Panc1 (cell line): ENCODE results near the gene CHIC2. TPM values are rescaled to one million over a fixed set of nuclear protein-coding genes. Genes with fewer than 3 reads are reported as not detected.
"Not testable (repeated sequence)": the region's sequence is repeated elsewhere in the genome, so short reads cannot be mapped to it uniquely, and the experiment has no call there.

Experiments used
- ATAC-seq: fragments of 200-7000 bp; cut with Tn5 transposase; 2 replicates; pipeline ENCODE4 v1.9.1; 2020; ENCODE audit warnings: mild to moderate bottlenecking, moderate library complexity
- BruUV-seq: library from RNA; stranded (reverse); fragments of 400-500 nt; replicated peaks from 2 replicates; lab custom pipeline; 2021; lab: Mats Ljungman, UMichigan
- CTCF ChIA-PET: fragments of 300-600 bp; sonication (Branson Sonifier 250); formaldehyde crosslinking; loops from one replicate; lab custom pipeline; 2022; ENCODE audit warnings: antibody characterized with exemption; lab: Charles Lee
- POLR2A ChIA-PET: fragments of 300-600 bp; sonication (Branson Sonifier 250); formaldehyde crosslinking; loops from one replicate; lab custom pipeline; 2022; ENCODE audit warnings: antibody characterized with exemption; lab: Charles Lee
- DNase-seq: peaks from one replicate; pipeline ENCODE4 v3.0.0-alpha.2; 2010; ENCODE audit warnings: low read depth, low spot score
- H3K27ac ChIP-seq: 2 replicates; pipeline ENCODE4 v1.5.1; 2011; ENCODE audit warnings: mild to moderate bottlenecking, low read length, inconsistent platforms
- H3K27me3 ChIP-seq: fragments of 200-500 bp; sonication (Bioruptor generic); 2 replicates; pipeline ENCODE4 v1.6.0; 2014; ENCODE audit warnings: low read length, inconsistent platforms; ENCODE audit not compliant: control insufficient read depth, insufficient read depth
- H3K36me3 ChIP-seq: fragments of 200-500 bp; sonication (Bioruptor generic); 2 replicates; pipeline ENCODE4 v1.5.1; 2014; ENCODE audit warnings: inconsistent platforms, mild to moderate bottlenecking, low read length, moderate library complexity; ENCODE audit not compliant: control insufficient read depth, insufficient read depth
- H3K4me1 ChIP-seq: 2 replicates; pipeline ENCODE4 v1.5.1; 2011; ENCODE audit warnings: inconsistent platforms, mild to moderate bottlenecking, low read length, moderate library complexity; ENCODE audit not compliant: control insufficient read depth, insufficient read depth
- H3K4me3 ChIP-seq, 2 experiments: 2 replicates each; pipeline ENCODE4 v1.5.1; 2011 to 2012; ENCODE audit warnings: low read depth in 2 of 2, low read length in 2 of 2, mild to moderate bottlenecking in 2 of 2, inconsistent platforms in 1 of 2, moderate library complexity in 1 of 2
- H3K9me3 ChIP-seq: fragments of 200-500 bp; sonication (Bioruptor generic); 2 replicates; pipeline ENCODE4 v1.5.1; 2014; ENCODE audit warnings: low read depth, mild to moderate bottlenecking, inconsistent platforms, low read length, moderate library complexity; ENCODE audit not compliant: control insufficient read depth, insufficient read depth
- CTCF ChIP-seq: fragments of 450-650 bp; IDR thresholded peaks from 2 replicates; pipeline ENCODE4 v1.5.1; 2017; ENCODE audit warnings: mild to moderate bottlenecking
- POLR2AphosphoS5 ChIP-seq: IDR thresholded peaks from 2 replicates; pipeline ENCODE4 v1.6.1; 2012; ENCODE audit warnings: mild to moderate bottlenecking, low read depth, low read length, moderate library complexity
- REST ChIP-seq, 2 experiments: IDR thresholded peaks; 2 replicates each; pipeline ENCODE4 v1.6.1; 2011 to 2012; ENCODE audit warnings: low read depth in 2 of 2, control low read depth in 1 of 2, low read length in 1 of 2, mild to moderate bottlenecking in 1 of 2, moderate library complexity in 1 of 2; ENCODE audit not compliant: insufficient read depth in 1 of 2
- SIN3A ChIP-seq: IDR thresholded peaks from 2 replicates; pipeline ENCODE4 v1.6.1; 2012; ENCODE audit warnings: low read depth, mild to moderate bottlenecking, low read length, moderate library complexity, borderline replicate concordance; ENCODE audit not compliant: insufficient read depth
- TCF7L2 ChIP-seq: IDR thresholded peaks from 2 replicates; pipeline ENCODE4 v1.6.1; 2011; ENCODE audit warnings: mild to moderate bottlenecking, low read depth, low read length, inconsistent platforms
- in situ Hi-C: cut with HindIII; loops from 2 replicates; pipeline ENCODE4 v1.10.0; 2016; ENCODE audit warnings: low sequenced_read_pairs, low pct_unique_long_range_greater_than_20kb
- intact Hi-C: fragments of 100-400 bp; cut with micrococcal nuclease; formaldehyde crosslinking; loops from one replicate; pipeline ENCODE4 v1.10.0; 2022; ENCODE audit not compliant: unreplicated experiment
- total RNA-seq: library from RNA; stranded (reverse); gene quantifications from one replicate; pipeline ENCODE4 v1.2.1, GENCODE V29; 2021; ENCODE audit not compliant: unreplicated experiment

The CHIC2 gene
- total RNA-seq, 1 experiment from 2014 or later, result 10.3 TPM

- H3K4me1 ChIP-seq, in situ Hi-C loops, BruUV-seq, DNase-seq, CTCF ChIA-PET, intact Hi-C loops, H3K27me3 ChIP-seq, H3K36me3 ChIP-seq, H3K9me3 ChIP-seq, ATAC-seq, H3K27ac ChIP-seq, POLR2A ChIA-PET, H3K4me3 ChIP-seq: not testable (repeated sequence)
Observed at GRCh38 chr4:54023019-54023418, 41.4 kb downstream of the CHIC2 start.

- no peaks in the 10 kb centered on the region for H3K9me3 ChIP-seq
- TF ChIP-seq REST (IDR thresholded peaks at IDR 0.05; ENCODE audit: insufficient read depth in 1 of 2, low read depth in 2 of 2, low read length in 1 of 2) (no peak), POLR2AphosphoS5 (no peak), SIN3A (no peak), TCF7L2 (no peak), CTCF (no peak)
- ChIA-PET CTCF (interaction anchor here (0.7 kb wide), 1 partner anchor 25 kb away, joined by 3 read pairs; no protein-coding TSS in a partner anchor), POLR2A (no interaction called here)
- BruUV-seq, result no TSS peak
- DNase-seq (no peak), ATAC-seq (no peak)
- in situ Hi-C loops, result no loop called here
- H3K36me3 ChIP-seq, result no peaks in the 10 kb centered on the region
- H3K4me1 ChIP-seq, result no peaks in the 10 kb centered on the region
- intact Hi-C loops, result no loop called here
- no peak overlapping the region for H3K27ac ChIP-seq
- no peak overlapping the region for H3K4me3 ChIP-seq
- no peaks in the 10 kb centered on the region for H3K27me3 ChIP-seq
Observed at GRCh38 chr4:54017974-54018373, 46.4 kb downstream of the CHIC2 start.

- in situ Hi-C loops, result no loop called here
- H3K36me3 ChIP-seq, result no peaks in the 10 kb centered on the region
- CTCF ChIA-PET, result no interaction called here
- BruUV-seq, result no TSS peak
- no peaks in the 10 kb centered on the region for H3K27me3 ChIP-seq
- H3K4me1 ChIP-seq, result no peaks in the 10 kb centered on the region
- intact Hi-C loops, result no loop called here
- ATAC-seq (no peak), DNase-seq (no peak)
- no peak for TF ChIP-seq REST (IDR thresholded peaks at IDR 0.05; ENCODE audit: insufficient read depth in 1 of 2, low read depth in 2 of 2, low read length in 1 of 2)
- TF ChIP-seq SIN3A, result no peak
- no peak for TF ChIP-seq TCF7L2
- no peak for TF ChIP-seq POLR2AphosphoS5
- TF ChIP-seq CTCF, result no peak
- no peak overlapping the region for H3K4me3 ChIP-seq
- POLR2A ChIA-PET, result no interaction called here
- H3K9me3 ChIP-seq, result no peaks in the 10 kb centered on the region
- no peak overlapping the region for H3K27ac ChIP-seq
Observed at GRCh38 chr4:54017308-54017707, 47.1 kb downstream of the CHIC2 start.
